SK-N-SH (cell line): ENCODE results near the gene SIAH1. TPM values are rescaled to one million over a fixed set of nuclear protein-coding genes. Genes with fewer than 3 reads are reported as not detected.

Source experiments
- CTCF ChIA-PET: fragments of 300-600, 350-600 bp; formaldehyde crosslinking; extraction: SDS; loops from one replicate; lab custom pipeline; 2021; lab: Yijun Ruan, JAX
- POLR2A ChIA-PET: fragments of 350-600 bp; sonication (Branson Sonifier 250); formaldehyde crosslinking; extraction: SDS; loops from one replicate; lab custom pipeline; 2020; ENCODE audit warnings: antibody characterized with exemption, inconsistent platforms; lab: Yijun Ruan, JAX
- DNase-seq: peaks from one replicate; pipeline ENCODE4 v3.0.0; 2012
- H2AFZ ChIP-seq: fragments of 200-600 bp; sonication (generic); 2 replicates; pipeline ENCODE4 v1.8.1; 2016; ENCODE audit warnings: antibody characterized with exemption, mild to moderate bottlenecking, low read depth
- H3F3A ChIP-seq: fragments of 200-600 bp; sonication (generic); replicated peaks from 2 replicates; pipeline ENCODE3; 2016; ENCODE audit warnings: antibody characterized with exemption, mild to moderate bottlenecking; ENCODE audit not compliant: insufficient read depth
- H3K27ac ChIP-seq, 2 experiments: fragments of 200-500 bp in 1 of 2; fragments of 200-600 bp in 1 of 2; sonication (Bioruptor generic) in 1 of 2; sonication (generic), shearing (Covaris generic) in 1 of 2; 2 replicates each; pipeline versions ENCODE4 v1.5.1 to v1.6.1; 2014 to 2016; ENCODE audit warnings: low read depth in 2 of 2, inconsistent platforms in 1 of 2, low read length in 1 of 2, mild to moderate bottlenecking in 1 of 2, mixed read lengths in 1 of 2
- H3K27me3 ChIP-seq: fragments of 200-600 bp; sonication (generic), shearing (Covaris generic); 2 replicates; pipeline ENCODE4 v1.6.1; 2016; ENCODE audit warnings: mixed run types; ENCODE audit not compliant: insufficient read depth
- H3K36me3 ChIP-seq, 2 experiments: fragments of 200-500 bp in 1 of 2; fragments of 200-600 bp in 1 of 2; sonication (Bioruptor generic) in 1 of 2; sonication (generic) in 1 of 2; replicated peaks in 1 of 2; 2 replicates each; pipeline versions ENCODE3 to v1.5.1; 2014 to 2016; ENCODE audit warnings: low read length in 1 of 2, mild to moderate bottlenecking in 1 of 2; ENCODE audit not compliant: insufficient read depth in 2 of 2, control insufficient read depth in 1 of 2
- H3K4me1 ChIP-seq, 2 experiments: fragments of 200-500 bp in 1 of 2; fragments of 200-600 bp in 1 of 2; sonication (Bioruptor generic) in 1 of 2; sonication (generic), shearing (Covaris generic) in 1 of 2; 2 replicates each; pipeline versions ENCODE4 v1.5.1 to v1.6.1; 2014 to 2016; ENCODE audit warnings: low read depth in 1 of 2, low read length in 1 of 2, mixed run types in 1 of 2; ENCODE audit not compliant: insufficient read depth in 2 of 2, control insufficient read depth in 1 of 2
- H3K4me2 ChIP-seq: fragments of 200-600 bp; sonication (generic), shearing (Covaris generic); 2 replicates; pipeline ENCODE4 v1.6.1; 2017; ENCODE audit warnings: mixed run types
- H3K4me3 ChIP-seq, 2 experiments: fragments of 200-500 bp in 1 of 2; fragments of 200-600 bp in 1 of 2; sonication (Bioruptor generic) in 1 of 2; sonication (generic), shearing (Covaris generic) in 1 of 2; 2 replicates each; pipeline versions ENCODE4 v1.5.1 to v1.8.1; 2014 to 2016; ENCODE audit warnings: low read depth in 2 of 2, inconsistent platforms in 1 of 2, low read length in 1 of 2, mild to moderate bottlenecking in 1 of 2, mixed read lengths in 1 of 2, moderate library complexity in 1 of 2
- H3K79me2 ChIP-seq: fragments of 200-600 bp; sonication (generic); 2 replicates; pipeline ENCODE4 v1.8.1; 2017; ENCODE audit warnings: mild to moderate bottlenecking; ENCODE audit not compliant: insufficient read depth
- H3K9ac ChIP-seq: fragments of 200-600 bp; sonication (generic); 2 replicates; pipeline ENCODE4 v1.6.1; 2017; ENCODE audit warnings: mixed run types
- H3K9me2 ChIP-seq: fragments of 200-600 bp; sonication (generic); 2 replicates; pipeline ENCODE4 v1.6.1; 2017; ENCODE audit warnings: mixed run types
- H3K9me3 ChIP-seq: fragments of 200-600 bp; sonication (generic); 2 replicates; pipeline ENCODE4 v1.6.1; 2017; ENCODE audit warnings: mixed run types, mild to moderate bottlenecking, moderate library complexity
- H4K20me1 ChIP-seq: fragments of 200-600 bp; sonication (generic); 2 replicates; pipeline ENCODE4 v1.6.1; 2017; ENCODE audit warnings: mild to moderate bottlenecking, mixed run types; ENCODE audit not compliant: insufficient read depth
- CHD2 ChIP-seq: fragments of 150-350 bp; IDR thresholded peaks from 2 replicates; pipeline ENCODE4 v1.6.1; 2018; ENCODE audit warnings: low read length; ENCODE audit not compliant: partially characterized antibody
- EP300 ChIP-seq, 2 experiments: IDR thresholded peaks; 2 replicates each; pipeline versions ENCODE4 v1.4.0 to v1.6.1; 2012; ENCODE audit warnings: borderline replicate concordance in 1 of 2, low read depth in 1 of 2, low read length in 1 of 2
- FOSL2 ChIP-seq: IDR thresholded peaks from 2 replicates; pipeline ENCODE4 v1.4.0; 2012; ENCODE audit warnings: low read depth, mild to moderate bottlenecking, moderate library complexity, borderline replicate concordance
- FOXJ3 ChIP-seq: sonication (generic); formaldehyde crosslinking; IDR thresholded peaks from 2 replicates; pipeline ENCODE4 v1.5.1; 2020; ENCODE audit warnings: mild to moderate bottlenecking, missing genetic modification reagents
- FOXM1 ChIP-seq: IDR thresholded peaks from 2 replicates; pipeline ENCODE4 v1.4.0; 2012; ENCODE audit warnings: low read depth, mild to moderate bottlenecking
- GABPA ChIP-seq: IDR thresholded peaks from 2 replicates; pipeline ENCODE4 v1.4.0; 2012; ENCODE audit warnings: low read depth, mild to moderate bottlenecking
- MEF2A ChIP-seq: IDR thresholded peaks from 2 replicates; pipeline ENCODE4 v1.4.0; 2012; ENCODE audit warnings: low read depth, borderline replicate concordance
- MXI1 ChIP-seq: IDR thresholded peaks from 2 replicates; pipeline ENCODE4 v1.6.1; 2012; ENCODE audit warnings: mild to moderate bottlenecking, low read depth, low read length, improper control_type of control experiment
- POLR2AphosphoS5 ChIP-seq: IDR thresholded peaks from 2 replicates; pipeline ENCODE4 v1.6.1; 2012; ENCODE audit warnings: low read depth, low read length
- RXRA ChIP-seq: IDR thresholded peaks from 2 replicates; pipeline ENCODE4 v1.4.0; 2012; ENCODE audit warnings: low read depth, mild to moderate bottlenecking, borderline replicate concordance
- SMC3 ChIP-seq: IDR thresholded peaks from 2 replicates; pipeline ENCODE4 v1.6.1; 2012; ENCODE audit warnings: low read depth, low read length, improper control_type of control experiment
- TCF12 ChIP-seq: IDR thresholded peaks from 2 replicates; pipeline ENCODE4 v1.4.0; 2012
- TEAD4 ChIP-seq: IDR thresholded peaks from 2 replicates; pipeline ENCODE4 v1.4.0; 2012; ENCODE audit warnings: mild to moderate bottlenecking, borderline replicate concordance; ENCODE audit not compliant: insufficient read depth
- USF1 ChIP-seq: IDR thresholded peaks from 2 replicates; pipeline ENCODE4 v1.4.0; 2012; ENCODE audit warnings: low read depth, borderline replicate concordance
- YY1 ChIP-seq: IDR thresholded peaks from 2 replicates; pipeline ENCODE4 v1.4.0; 2012; ENCODE audit warnings: low read depth, mild to moderate bottlenecking
- WGBS: methylation state at CpG from one replicate; pipeline ENCODE4 v1.1.6; 2017; ENCODE audit warnings: low lambda C conversion rate; 5-methylcytosine and 5-hydroxymethylcytosine counted together
- polyA plus RNA-seq, 3 experiments: library from polyadenylated mRNA; depleted of rRNA; stranded (reverse); fragments of >200 nt; gene quantifications; 2 replicates each; pipeline ENCODE4 v1.2.3, GENCODE V29; 2012
- TF ChIP-seq, protein P1 (sequence below): IDR thresholded peaks from 2 replicates; pipeline ENCODE4 v1.6.1; 2012; ENCODE audit warnings: mild to moderate bottlenecking, low read depth, low read length, moderate library complexity
- TF ChIP-seq, protein P2 (sequence below): IDR thresholded peaks from 2 replicates; pipeline ENCODE4; 2012
- TF ChIP-seq, protein P3 (sequence below): IDR thresholded peaks from 2 replicates; pipeline ENCODE4 v1.4.0; 2012; ENCODE audit warnings: low read depth, borderline replicate concordance

The SIAH1 gene
- polyA plus RNA-seq, 1 of the 3 experiments (the other 2 are of a cell fraction), result 15.4 TPM

DNA sequence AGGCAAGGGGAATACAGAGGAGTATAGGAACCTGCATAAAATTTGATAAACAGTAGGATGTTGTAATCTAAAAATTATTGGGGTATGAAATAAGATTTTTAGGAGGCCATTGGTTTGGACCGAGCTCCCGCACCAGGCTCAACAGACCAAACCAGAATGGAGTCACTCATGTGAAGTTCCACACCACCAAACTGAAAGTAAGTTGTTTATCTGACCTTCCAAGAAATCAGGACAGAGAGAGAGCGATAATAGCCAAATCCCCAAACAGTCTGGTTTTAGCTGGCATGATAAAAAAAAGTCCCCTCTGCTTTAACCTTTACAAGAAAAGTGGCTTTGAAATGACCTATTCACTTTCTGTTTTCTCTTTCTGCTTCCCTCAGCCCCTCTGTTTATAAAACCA is 45.7 kb upstream of the SIAH1 start:
- Histone ChIP-seq H3K9me2 (no peaks in the 10 kb centered on the region), H3K9me3 (no peaks in the 10 kb centered on the region), H3F3A (no peaks in the 10 kb centered on the region)
- TF ChIP-seq GABPA (no peak), YY1 (no peak), TEAD4 (no peak), RXRA (no peak), CHD2 (no peak), SMC3 (no peak), FOXJ3 (no peak)
- TF ChIP-seq, all 33 proteins: peak for 0
- Histone ChIP-seq H4K20me1 (no peaks in the 10 kb centered on the region), H3K4me3 (no peak overlapping the region), H3K27ac (no peak overlapping the region), H3K9ac (no peak overlapping the region), H3K36me3 (no peaks in the 10 kb centered on the region), H3K27me3 (no peaks in the 10 kb centered on the region), H2AFZ (no peak overlapping the region), H3K79me2 (no peaks in the 10 kb centered on the region), H3K4me2 (no peak overlapping the region), H3K4me1 (no peaks in the 10 kb centered on the region)
- 85% methylated on average over 3 of the region's 3 CpGs for WGBS
- POLR2A ChIA-PET, result no interaction called here
- CTCF ChIA-PET, result interaction anchor here (0.7 kb wide), 1 partner anchor 1226 kb away, joined by 3 read pairs; no protein-coding TSS in a partner anchor
- DNase-seq, result no peak

DNA sequence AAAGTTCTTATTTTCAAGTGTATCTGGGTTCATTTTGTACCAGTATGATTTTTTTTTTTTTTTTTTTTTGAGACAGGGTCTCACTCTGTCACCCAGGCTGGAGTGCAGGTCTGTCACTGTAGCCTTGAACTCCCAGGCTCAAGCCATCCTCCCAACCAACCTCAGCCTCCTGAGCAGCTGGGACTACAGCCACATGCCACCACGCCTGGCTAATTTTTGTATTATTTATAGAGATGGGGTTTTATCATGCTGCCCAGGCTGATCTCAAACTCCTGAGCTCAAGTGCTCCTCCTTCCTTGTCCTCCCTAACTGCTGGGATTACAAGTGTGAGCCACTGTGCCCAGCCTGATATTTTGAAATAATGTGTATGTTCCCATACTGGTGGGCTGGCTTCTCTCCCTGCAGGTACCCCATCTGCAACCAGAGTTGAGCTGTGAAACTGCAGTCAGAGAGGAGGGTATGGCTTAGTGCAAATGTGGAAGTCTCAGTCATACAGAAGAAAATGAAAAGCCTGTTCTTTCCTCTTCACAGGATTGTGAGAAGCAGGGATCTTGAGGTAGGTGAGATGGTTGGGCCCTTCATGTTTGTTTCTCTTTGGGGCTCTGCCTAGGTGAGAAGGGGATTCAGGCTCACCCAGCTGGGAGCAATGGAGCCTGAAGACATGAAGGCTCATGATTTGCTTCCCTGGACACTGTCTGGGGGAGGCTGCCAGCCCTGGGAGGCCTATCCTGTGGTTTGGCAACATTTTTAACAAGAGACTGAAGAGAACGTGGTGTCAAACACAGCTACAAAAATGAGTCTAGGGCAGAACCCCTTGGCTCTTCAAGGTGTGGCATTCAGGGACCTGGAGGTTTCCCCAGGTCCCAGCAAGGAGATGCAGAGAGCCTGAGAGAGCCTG is 41.3 kb upstream of the SIAH1 start:
- Histone ChIP-seq H3K4me2 (no peak overlapping the region), H3K4me1 (no peaks in the 10 kb centered on the region), H3K9me2 (no peaks in the 10 kb centered on the region), H2AFZ (no peak overlapping the region), H3K4me3 (no peak overlapping the region), H3K79me2 (no peaks in the 10 kb centered on the region), H3K9ac (no peak overlapping the region), H4K20me1 (no peaks in the 10 kb centered on the region), H3F3A (no peaks in the 10 kb centered on the region), H3K36me3 (no peaks in the 10 kb centered on the region), H3K27me3 (no peaks in the 10 kb centered on the region), H3K9me3 (no peaks in the 10 kb centered on the region), H3K27ac (no peak overlapping the region)
- WGBS, result 46% methylated on average over 2 of the region's 2 CpGs
- TF ChIP-seq, protein P1, sequence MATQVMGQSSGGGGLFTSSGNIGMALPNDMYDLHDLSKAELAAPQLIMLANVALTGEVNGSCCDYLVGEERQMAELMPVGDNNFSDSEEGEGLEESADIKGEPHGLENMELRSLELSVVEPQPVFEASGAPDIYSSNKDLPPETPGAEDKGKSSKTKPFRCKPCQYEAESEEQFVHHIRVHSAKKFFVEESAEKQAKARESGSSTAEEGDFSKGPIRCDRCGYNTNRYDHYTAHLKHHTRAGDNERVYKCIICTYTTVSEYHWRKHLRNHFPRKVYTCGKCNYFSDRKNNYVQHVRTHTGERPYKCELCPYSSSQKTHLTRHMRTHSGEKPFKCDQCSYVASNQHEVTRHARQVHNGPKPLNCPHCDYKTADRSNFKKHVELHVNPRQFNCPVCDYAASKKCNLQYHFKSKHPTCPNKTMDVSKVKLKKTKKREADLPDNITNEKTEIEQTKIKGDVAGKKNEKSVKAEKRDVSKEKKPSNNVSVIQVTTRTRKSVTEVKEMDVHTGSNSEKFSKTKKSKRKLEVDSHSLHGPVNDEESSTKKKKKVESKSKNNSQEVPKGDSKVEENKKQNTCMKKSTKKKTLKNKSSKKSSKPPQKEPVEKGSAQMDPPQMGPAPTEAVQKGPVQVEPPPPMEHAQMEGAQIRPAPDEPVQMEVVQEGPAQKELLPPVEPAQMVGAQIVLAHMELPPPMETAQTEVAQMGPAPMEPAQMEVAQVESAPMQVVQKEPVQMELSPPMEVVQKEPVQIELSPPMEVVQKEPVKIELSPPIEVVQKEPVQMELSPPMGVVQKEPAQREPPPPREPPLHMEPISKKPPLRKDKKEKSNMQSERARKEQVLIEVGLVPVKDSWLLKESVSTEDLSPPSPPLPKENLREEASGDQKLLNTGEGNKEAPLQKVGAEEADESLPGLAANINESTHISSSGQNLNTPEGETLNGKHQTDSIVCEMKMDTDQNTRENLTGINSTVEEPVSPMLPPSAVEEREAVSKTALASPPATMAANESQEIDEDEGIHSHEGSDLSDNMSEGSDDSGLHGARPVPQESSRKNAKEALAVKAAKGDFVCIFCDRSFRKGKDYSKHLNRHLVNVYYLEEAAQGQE, result no peak
- TF ChIP-seq MXI1 (no peak), EP300 (IDR thresholded peaks at IDR 0.05; ENCODE audit: borderline replicate concordance in 1 of 2, low read depth in 1 of 2, low read length in 1 of 2) (no peak), USF1 (no peak), FOXM1 (no peak), YY1 (no peak), FOSL2 (no peak), MEF2A (no peak), TCF12 (no peak), POLR2AphosphoS5 (no peak)
- TF ChIP-seq, protein P2, sequence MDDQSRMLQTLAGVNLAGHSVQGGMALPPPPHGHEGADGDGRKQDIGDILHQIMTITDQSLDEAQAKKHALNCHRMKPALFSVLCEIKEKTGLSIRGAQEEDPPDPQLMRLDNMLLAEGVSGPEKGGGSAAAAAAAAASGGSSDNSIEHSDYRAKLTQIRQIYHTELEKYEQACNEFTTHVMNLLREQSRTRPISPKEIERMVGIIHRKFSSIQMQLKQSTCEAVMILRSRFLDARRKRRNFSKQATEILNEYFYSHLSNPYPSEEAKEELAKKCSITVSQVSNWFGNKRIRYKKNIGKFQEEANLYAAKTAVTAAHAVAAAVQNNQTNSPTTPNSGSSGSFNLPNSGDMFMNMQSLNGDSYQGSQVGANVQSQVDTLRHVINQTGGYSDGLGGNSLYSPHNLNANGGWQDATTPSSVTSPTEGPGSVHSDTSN, result no peak
- TF ChIP-seq, protein P3, sequence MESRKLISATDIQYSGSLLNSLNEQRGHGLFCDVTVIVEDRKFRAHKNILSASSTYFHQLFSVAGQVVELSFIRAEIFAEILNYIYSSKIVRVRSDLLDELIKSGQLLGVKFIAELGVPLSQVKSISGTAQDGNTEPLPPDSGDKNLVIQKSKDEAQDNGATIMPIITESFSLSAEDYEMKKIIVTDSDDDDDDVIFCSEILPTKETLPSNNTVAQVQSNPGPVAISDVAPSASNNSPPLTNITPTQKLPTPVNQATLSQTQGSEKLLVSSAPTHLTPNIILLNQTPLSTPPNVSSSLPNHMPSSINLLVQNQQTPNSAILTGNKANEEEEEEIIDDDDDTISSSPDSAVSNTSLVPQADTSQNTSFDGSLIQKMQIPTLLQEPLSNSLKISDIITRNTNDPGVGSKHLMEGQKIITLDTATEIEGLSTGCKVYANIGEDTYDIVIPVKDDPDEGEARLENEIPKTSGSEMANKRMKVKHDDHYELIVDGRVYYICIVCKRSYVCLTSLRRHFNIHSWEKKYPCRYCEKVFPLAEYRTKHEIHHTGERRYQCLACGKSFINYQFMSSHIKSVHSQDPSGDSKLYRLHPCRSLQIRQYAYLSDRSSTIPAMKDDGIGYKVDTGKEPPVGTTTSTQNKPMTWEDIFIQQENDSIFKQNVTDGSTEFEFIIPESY, result no peak
- DNase-seq, result no peak
- ChIA-PET POLR2A (no interaction called here), CTCF (interaction anchor here (1.2 to 2.1 kb wide), 2 partner anchors 17 to 197 kb away, joined by 3 to 9 read pairs; no protein-coding TSS in a partner anchor)
